ENCODE measurements around the gene RBM14.
A peak's percentile ranks its signal among the peaks of the same experiment; 100 is the strongest.
"Not testable (repeated sequence)": the region's sequence is repeated elsewhere in the genome, so short reads cannot be mapped to it uniquely, and the experiment has no call there.

The RBM14 gene

GRCh38 chr11:66632952-66633351 is 16.5 kb downstream of the RBM14 start:
- DNase-seq (ENCODE audit: low read depth, low spot score) = no peak

- DNase-seq (ENCODE audit: low read depth, low spot score) = no peak
Measured at GRCh38 chr11:66636411-66636810, 20.0 kb downstream of the RBM14 start.

- DNase-seq (ENCODE audit: low read depth, low spot score) = no peak
Measured at GRCh38 chr11:66637557-66638176, 21.2 kb downstream of the RBM14 start.

- DNase-seq (ENCODE audit: low read depth, low spot score) = peak; percentile 100
Measured at GRCh38 chr11:66638177-66639065, 22.0 kb downstream of the RBM14 start, which contains the start of gene RBM4. TSS of gene RBM4 (plus strand) at chr11:66638703. CDS start at chr11:66639712, 1,009 bp downstream.

GRCh38 chr11:66639066-66639813 is 22.8 kb downstream of the RBM14 start:
- DNase-seq (ENCODE audit: low read depth, low spot score) = peak; percentile 54

- DNase-seq (ENCODE audit: low read depth, low spot score) = not testable (repeated sequence)
Measured at GRCh38 chr11:66639814-66640340, 23.4 kb downstream of the RBM14 start.

- peak; percentile 47 for DNase-seq (ENCODE audit: low read depth, low spot score)
Measured at GRCh38 chr11:66641834-66642233, 25.4 kb downstream of the RBM14 start.

GRCh38 chr11:66643745-66644437 is 27.5 kb downstream of the RBM14 start:
- no peak for DNase-seq (ENCODE audit: low read depth, low spot score)

GRCh38 chr11:66646828-66647227 is 30.4 kb downstream of the RBM14 start:
- no peak for DNase-seq (ENCODE audit: low read depth, low spot score)

- DNase-seq (ENCODE audit: low read depth, low spot score) = no peak
Measured at GRCh38 chr11:66649903-66650302, 33.5 kb downstream of the RBM14 start.

GRCh38 chr11:66651016-66651415 is 34.6 kb downstream of the RBM14 start:
- DNase-seq (ENCODE audit: low read depth, low spot score) = peak; percentile 26

- no peak for DNase-seq (ENCODE audit: low read depth, low spot score)
Measured at GRCh38 chr11:66652651-66653050, 36.2 kb downstream of the RBM14 start.

GRCh38 chr11:66653123-66653522 is 36.7 kb downstream of the RBM14 start:
- DNase-seq (ENCODE audit: low read depth, low spot score) = no peak

GRCh38 chr11:66659763-66660162 is 43.3 kb downstream of the RBM14 start:
- DNase-seq (ENCODE audit: low read depth, low spot score) = no peak

- DNase-seq (ENCODE audit: low read depth, low spot score) = no peak
Measured at GRCh38 chr11:66663741-66664296, 47.4 kb downstream of the RBM14 start.

- DNase-seq (ENCODE audit: low read depth, low spot score) = no peak
Measured at GRCh38 chr11:66665369-66665768, 48.9 kb downstream of the RBM14 start.

GRCh38 chr11:66670816-66671215 is 54.4 kb downstream of the RBM14 start:
- DNase-seq (ENCODE audit: low read depth, low spot score) = no peak

GRCh38 chr11:66674964-66675602 is 58.7 kb downstream of the RBM14 start:
- DNase-seq (ENCODE audit: low read depth, low spot score) = no peak

- no peak for DNase-seq (ENCODE audit: low read depth, low spot score)
Measured at GRCh38 chr11:66676282-66676919, 60.0 kb downstream of the RBM14 start.
